H1 (cell line): Measurements from ENCODE around the gene PRKAG1. TPM values are rescaled to one million over a fixed set of nuclear protein-coding genes. Genes with fewer than 3 reads are reported as not detected.

Experiments
- CHD7 ChIP-seq: fragments of 300-600 bp; sonication (generic); IDR thresholded peaks from 2 replicates; pipeline ENCODE4 v1.7.1; 2012; ENCODE audit warnings: low read length, moderate library complexity, mild to moderate bottlenecking, inconsistent platforms; ENCODE audit not compliant: insufficient replicate concordance
- CTBP2 ChIP-seq: IDR thresholded peaks from 2 replicates; pipeline ENCODE4 v1.7.0; 2011; ENCODE audit warnings: borderline replicate concordance, mild to moderate bottlenecking, moderate library complexity, mixed read lengths, low read length; ENCODE audit not compliant: insufficient read depth, insufficient read length
- EZH2 ChIP-seq: fragments of 200-600 bp; sonication (generic); IDR thresholded peaks from 2 replicates; pipeline ENCODE4 v1.7.1; 2012; ENCODE audit warnings: low read depth, mild to moderate bottlenecking, moderate library complexity, low read length, inconsistent platforms; ENCODE audit not compliant: severe bottlenecking
- KDM5A ChIP-seq: fragments of 200-600 bp; IDR thresholded peaks from 2 replicates; pipeline ENCODE4 v1.7.1; 2012; ENCODE audit warnings: mild to moderate bottlenecking, low read length, inconsistent platforms, mixed read lengths
- POLR2A ChIP-seq, 2 experiments: IDR thresholded peaks; 1 replicate in 1 of 2; 2 replicates in 1 of 2; pipeline ENCODE4 v1.6.1; 2011; ENCODE audit warnings: low read depth in 2 of 2, low read length in 2 of 2, mild to moderate bottlenecking in 2 of 2; ENCODE audit errors: control extremely low read depth in 1 of 2
- RFX5 ChIP-seq: IDR thresholded peaks from 2 replicates; pipeline ENCODE4 v1.6.1; 2011; ENCODE audit warnings: low read depth, low read length, improper control_type of control experiment, borderline replicate concordance
- SIX5 ChIP-seq: IDR thresholded peaks from 2 replicates; pipeline ENCODE4 v1.6.1; 2011; ENCODE audit warnings: mild to moderate bottlenecking, low read depth, low read length
- ZNF274 ChIP-seq: IDR thresholded peaks from 2 replicates; pipeline ENCODE4 v1.7.0; 2012; ENCODE audit warnings: low read length, borderline replicate concordance; ENCODE audit errors: extremely low read depth
- polyA plus RNA-seq, 7 experiments: library from polyadenylated mRNA; depleted of rRNA in 3 of 7; stranded (reverse) in 5 of 7; unstranded in 2 of 7; fragments of >200 nt in 5 of 7; fragments of 200-250 nt in 2 of 7; gene quantifications; 1 replicate in 5 of 7; 2 replicates in 1 of 7; 4 replicates in 1 of 7; pipeline versions ENCODE4 v1.2.1 to v1.2.3, GENCODE V29; 2011 to 2013; ENCODE audit warnings: missing spikeins in 2 of 7, mixed read lengths in 2 of 7
- total RNA-seq: library from RNA; stranded (reverse); fragmentation: NEBNext Ultra II Directional; extraction: Animal tissue kit (Norgen Biotek cat#: 25700); gene quantifications from 2 replicates; pipeline ENCODE4 v1.2.1, GENCODE V29; 2021

PRKAG1 gene
- total and polyA plus RNA-seq, 2 of the 8 experiments (the other 6 are each of a cell fraction or from before 2014, with no cell fraction given), result 38.6 to 57.5 TPM

- no peak for TF ChIP-seq CHD7
- no peak for TF ChIP-seq SIX5
- TF ChIP-seq EZH2, result no peak
- TF ChIP-seq RFX5, result no peak
- no peak for TF ChIP-seq KDM5A
- no peak for TF ChIP-seq POLR2A (IDR thresholded peaks at IDR 0.05; ENCODE audit: control extremely low read depth in 1 of 2, low read depth in 2 of 2, low read length in 2 of 2)
- no peak for TF ChIP-seq ZNF274
- TF ChIP-seq CTBP2, result no peak
These were observed 1.9 kb upstream of the PRKAG1 start (continued) for GRCh38 chr12:49020441-49020840.
